K562 (cell line): ENCODE data around the gene EEF1A2. TPM values are rescaled to one million over a fixed set of nuclear protein-coding genes. Genes with fewer than 3 reads are reported as not detected.
A peak's percentile ranks its signal among the peaks of the same experiment; 100 is the strongest.

Experiments
- ATAC-seq: fragments of 200-7000 bp; cut with Tn5 transposase; 3 replicates; pipeline ENCODE4 v1.9.1; 2020; ENCODE audit warnings: moderate library complexity
- BruUV-seq: library from RNA; stranded (reverse); fragments of 400-500 nt; replicated peaks from 2 replicates; lab custom pipeline; 2021; lab: Mats Ljungman, UMichigan
- CTCF ChIA-PET: fragments of 300-600 bp; formaldehyde crosslinking; extraction: SDS; loops from one replicate; lab custom pipeline; 2021; ENCODE audit warnings: low intra/inter-chr PET ratio; lab: Yijun Ruan, JAX
- POLR2A ChIA-PET: fragments of 300-600, 350-650 bp; sonication (Branson Sonifier 250); formaldehyde crosslinking; extraction: SDS; loops from one replicate; lab custom pipeline; 2021; ENCODE audit warnings: antibody characterized with exemption, inconsistent platforms; lab: Yijun Ruan, JAX
- DNase-seq, 4 experiments: peaks; one replicate each; pipeline versions ENCODE4 v3.0.0 to v3.0.0-alpha.2; 2011 to 2018; ENCODE audit warnings: low spot score in 3 of 4, mixed read lengths in 3 of 4; ENCODE audit errors: extremely low read depth in 1 of 4
- FAIRE-seq: peaks from 2 replicates; lab custom pipeline; 2011; peaks lifted over from hg19 to GRCh38; lab: Jason Lieb, UNC
- H2AFZ ChIP-seq: 2 replicates; pipeline ENCODE4 v1.6.0; 2011; ENCODE audit warnings: low read depth, low read length, control low read depth, inconsistent platforms
- H3K27ac ChIP-seq: fragments of 200-600 bp; 3 replicates; pipeline ENCODE4 v1.8.0; 2011; ENCODE audit warnings: low read depth, mild to moderate bottlenecking, control low read depth, inconsistent platforms, low read length, moderate library complexity, mixed read lengths; ENCODE audit errors: extremely low read depth
- H3K27me3 ChIP-seq, 2 experiments: fragments of 300-600 bp in 1 of 2; 2 replicates in 1 of 2; 3 replicates in 1 of 2; pipeline versions ENCODE4 v1.6.0 to v1.8.0; 2011; ENCODE audit warnings: inconsistent platforms in 2 of 2, low read length in 2 of 2, mild to moderate bottlenecking in 1 of 2, mixed read lengths in 1 of 2, moderate library complexity in 1 of 2; ENCODE audit not compliant: control insufficient read depth in 2 of 2, insufficient read depth in 2 of 2
- H3K36me3 ChIP-seq: fragments of 300-600 bp; 3 replicates; pipeline ENCODE4 v1.8.0; 2011; ENCODE audit warnings: mild to moderate bottlenecking, low read length, inconsistent platforms; ENCODE audit not compliant: control insufficient read depth, insufficient read depth
- H3K4me1 ChIP-seq, 2 experiments: fragments of 200-600 bp in 1 of 2; replicated peaks in 1 of 2; 2 replicates in 1 of 2; 3 replicates in 1 of 2; pipeline versions ENCODE4 v1.5.1 to v1.8.0; 2011; ENCODE audit warnings: inconsistent platforms in 2 of 2, low read length in 2 of 2, mild to moderate bottlenecking in 1 of 2, mixed read lengths in 1 of 2, moderate library complexity in 1 of 2; ENCODE audit not compliant: control insufficient read depth in 2 of 2, insufficient read depth in 2 of 2
- H3K4me2 ChIP-seq: 2 replicates; pipeline ENCODE4 v1.6.1; 2011; ENCODE audit warnings: low read length, control low read depth, inconsistent platforms, mixed read lengths; ENCODE audit not compliant: insufficient read depth
- H3K4me3 ChIP-seq: fragments of 200-600 bp; sonication (generic), shearing (Covaris generic); 2 replicates; pipeline ENCODE4 v1.5.1; 2016; ENCODE audit warnings: control low read depth, inconsistent platforms
- H3K79me2 ChIP-seq: fragments of 200-600 bp; 3 replicates; pipeline ENCODE4 v1.8.0; 2011; ENCODE audit warnings: low read length, inconsistent platforms; ENCODE audit not compliant: control insufficient read depth, insufficient read depth
- H3K9ac ChIP-seq, 2 experiments: 2 replicates each; pipeline versions ENCODE4 v1.6.0 to v1.6.1; 2011; ENCODE audit warnings: low read depth in 2 of 2, low read length in 2 of 2, control low read depth in 1 of 2, inconsistent platforms in 1 of 2, mild to moderate bottlenecking in 1 of 2, mixed read lengths in 1 of 2; ENCODE audit not compliant: insufficient read depth in 1 of 2
- H3K9me1 ChIP-seq: one replicate; pipeline ENCODE4 v1.6.0; 2011; ENCODE audit warnings: inconsistent platforms, mild to moderate bottlenecking, low read length, moderate library complexity; ENCODE audit not compliant: control insufficient read depth, insufficient read depth
- H3K9me3 ChIP-seq: replicated peaks from 2 replicates; pipeline ENCODE4 v1.5.1; 2011; ENCODE audit warnings: low read depth, low read length, inconsistent platforms; ENCODE audit not compliant: control insufficient read depth, insufficient read depth
- H4K20me1 ChIP-seq: replicated peaks from 2 replicates; pipeline ENCODE4 v1.6.1; 2011; ENCODE audit warnings: low read length, inconsistent platforms, mixed read lengths; ENCODE audit not compliant: control insufficient read depth, insufficient read depth
- BCOR ChIP-seq: fragments of 450-650 bp; IDR thresholded peaks from 2 replicates; pipeline ENCODE4 v1.6.1; 2016
- USF1 ChIP-seq: sonication (generic); formaldehyde crosslinking; IDR thresholded peaks from 2 replicates; pipeline ENCODE4 v1.9.0; 2022; ENCODE audit warnings: mild to moderate bottlenecking, missing genetic modification reagents
- ZC3H4 ChIP-seq: sonication (generic); formaldehyde crosslinking; IDR thresholded peaks from 2 replicates; pipeline ENCODE4 v1.9.0; 2021; ENCODE audit warnings: missing genetic modification reagents, borderline replicate concordance
- ZNF134 ChIP-seq: fragments of 250-450 bp; sonication (Bioruptor Pico); conservative IDR thresholded peaks from 2 replicates; pipeline ENCODE4 v1.4.0; 2020
- WGBS: fragments of 100-300 bp; shearing (Covaris generic); methylation state at CpG from one replicate; pipeline ENCODE4 v1.1.6; 2016; ENCODE audit warnings: low coverage, mixed read lengths; ENCODE audit not compliant: insufficient coverage; ENCODE audit errors: missing lambda C conversion rate; 5-methylcytosine and 5-hydroxymethylcytosine counted together
- in situ Hi-C: fragments of 300-500 bp; cut with MboI; formaldehyde crosslinking; loops from 4 replicates; pipeline ENCODE4 v1.15.0; 2018; ENCODE audit warnings: inconsistent platforms, mixed read lengths
- intact Hi-C: fragments of 100-400 bp; cut with micrococcal nuclease; formaldehyde crosslinking; loops from 2 replicates; pipeline ENCODE4 v1.14.2; 2022
- polyA plus RNA-seq, 8 experiments: library from polyadenylated mRNA; depleted of rRNA in 4 of 8; stranded (reverse) in 5 of 8; unstranded in 3 of 8; fragments of >200 nt; fragmentation: Nextera tagmentation in 2 of 8; fragmentation: Illumina TruSeq in 1 of 8; extraction: Ambion mirVana in 2 of 8; extraction: Trizol in 1 of 8; gene quantifications; 2 replicates each; pipeline versions ENCODE4 v1.2.1 to v1.2.3, GENCODE V29; 2011 to 2014; ENCODE audit warnings: inconsistent platforms in 1 of 8, missing spikeins in 1 of 8
- total RNA-seq, 7 experiments: library from RNA; depleted of rRNA in 6 of 7; stranded (reverse); fragments of >200 nt in 6 of 7; fragmentation: Illumina TruSeq in 2 of 7; extraction: Trizol in 2 of 7; gene quantifications; 2 replicates each; pipeline versions ENCODE4 v1.2.1 to v1.2.3, GENCODE V29; 2011 to 2021; ENCODE audit warnings: low replicate concordance in 1 of 7

The EEF1A2 gene
- total and polyA plus RNA-seq, 9 of the 15 experiments (the other 6 are each of a cell fraction or from before 2014, with no cell fraction given) = 0.04 to 29.6 (median 11.5) TPM

- DNase-seq (no peak), ATAC-seq (peak; percentile 33; the same call in 2 of the 3 replicates), FAIRE-seq (no peak)
- intact Hi-C loops = no loop called here
- peaks cover 32 to 79% of the 10 kb centered on the region in 2 experiments; a peak in 4 of 5 replicates for H3K27me3 ChIP-seq
- peaks cover 0 to 56% of the 10 kb centered on the region in 2 experiments; a peak in 2 of 5 replicates for H3K4me1 ChIP-seq
- H3K9me1 ChIP-seq = no peaks in the 10 kb centered on the region
- no peaks in the 10 kb centered on the region for H3K9me3 ChIP-seq
- no peaks in the 10 kb centered on the region for H3K36me3 ChIP-seq
- peaks cover 18% of the 10 kb centered on the region for H4K20me1 ChIP-seq
- in situ Hi-C loops = no loop called here
- no peak overlapping the region for H3K27ac ChIP-seq
- no peak overlapping the region for H3K4me3 ChIP-seq
- ChIA-PET POLR2A (no interaction called here), CTCF (no interaction called here)
- no TSS peak for BruUV-seq
- no peak overlapping the region; a peak in 1 of 4 replicates for H3K9ac ChIP-seq
- H3K4me2 ChIP-seq = no peak overlapping the region
- TF ChIP-seq BCOR (0 out of 2 replicates have a peak, but pooled peaks have one; percentile 46), ZNF134 (CRISPR knock-in tag) (peak; percentile 74), USF1 (CRISPR knock-in tag) (peak; percentile 49), ZC3H4 (CRISPR knock-in tag) (no peak)
- H3K79me2 ChIP-seq = no peaks in the 10 kb centered on the region
- H2AFZ ChIP-seq = no peak overlapping the region
- WGBS = 3% methylated on average over 35 of the region's 40 CpGs
Observed at GRCh38 chr20:63456429-63457284, 42.2 kb downstream of the EEF1A2 start.
